Breast epithelium (tissue), 4 donors: Measurements from ENCODE around the gene DIS3L2. TPM values are rescaled to one million over a fixed set of nuclear protein-coding genes. Genes with fewer than 3 reads are reported as not detected.

ENCODE experiments used
- DNase-seq, 2 donors: peaks; one replicate each; pipeline ENCODE4 v3.0.0-alpha.2; 2019; ENCODE audit warnings: low spot score in 2 of 2
- H3K27ac ChIP-seq, 2 donors: fragments of 200-600 bp; sonication (generic) in 1 of 2; one replicate each; pipeline ENCODE4 v1.5.1; 2016 to 2019; ENCODE audit warnings: mild to moderate bottlenecking in 1 of 2
- H3K27me3 ChIP-seq, 2 donors: fragments of 200-600 bp; sonication (generic) in 1 of 2; one replicate each; pipeline versions ENCODE4 v1.5.1 to v1.6.0; 2017 to 2019; ENCODE audit warnings: control low read depth in 1 of 2, mild to moderate bottlenecking in 1 of 2
- H3K36me3 ChIP-seq: fragments of 200-600 bp; one replicate; pipeline ENCODE4 v1.5.1; 2019
- H3K4me1 ChIP-seq, 2 donors: fragments of 200-600 bp; sonication (generic); one replicate each; pipeline ENCODE4 v1.5.1; 2016 to 2019; ENCODE audit warnings: control low read depth in 1 of 2
- H3K4me3 ChIP-seq, 3 donors: fragments of 200-600 bp; sonication (generic); 1 replicate in 2 of 3; 2 replicates in 1 of 3; pipeline ENCODE4 v1.5.1; 2016 to 2019; ENCODE audit warnings: mild to moderate bottlenecking in 3 of 3, moderate library complexity in 2 of 3
- H3K9me3 ChIP-seq, 2 donors: fragments of 200-600 bp; sonication (generic) in 1 of 2; one replicate each; pipeline ENCODE4 v1.5.1; 2016 to 2019; ENCODE audit warnings: control low read depth in 1 of 2
- CTCF ChIP-seq, 3 donors: fragments of 450-650 bp; IDR thresholded peaks; one replicate each; pipeline ENCODE4 v1.5.1; 2016 to 2017; ENCODE audit warnings: antibody characterized with exemption in 3 of 3, mild to moderate bottlenecking in 3 of 3, moderate library complexity in 3 of 3
- POLR2A ChIP-seq: fragments of 450-650 bp; IDR thresholded peaks from one replicate; pipeline ENCODE4 v1.6.1; 2016; ENCODE audit warnings: antibody characterized with exemption, mild to moderate bottlenecking, moderate library complexity
- POLR2AphosphoS5 ChIP-seq, 3 donors: sonication (generic); formaldehyde crosslinking; IDR thresholded peaks; one replicate each; pipeline ENCODE4 v1.6.1; 2017; ENCODE audit warnings: antibody characterized with exemption in 3 of 3
- intact Hi-C: fragments of 100-400 bp; cut with DNase I; formaldehyde crosslinking; loops from one replicate; pipeline ENCODE4 v1.15.1; 2023; ENCODE audit warnings: low total_unique reads
- total RNA-seq, 3 donors: library from RNA; depleted of rRNA; stranded (reverse); fragments of >200 nt; gene quantifications; one replicate each; pipeline ENCODE4 v1.1.0, GENCODE V29; 2016

DIS3L2 gene
- total RNA-seq, 3 donors from 2014 or later = 19.2 to 38.9 (median 33.4) TPM

- Histone ChIP-seq H3K4me3 (no peak overlapping the region), H3K36me3 (no peaks in the 10 kb centered on the region), H3K4me1 (no peaks in the 10 kb centered on the region), H3K27me3 (no peaks in the 10 kb centered on the region), H3K9me3 (no peaks in the 10 kb centered on the region), H3K27ac (no peak overlapping the region)
- intact Hi-C loops = no loop called here
- no peak for TF ChIP-seq POLR2AphosphoS5 (IDR thresholded peaks at IDR 0.05)
- TF ChIP-seq POLR2A = no peak
- no peak for TF ChIP-seq CTCF (IDR thresholded peaks at IDR 0.05)
- no peak for DNase-seq
Observed at GRCh38 chr2:232299927-232300674, 338.6 kb downstream of the DIS3L2 start.

- TF ChIP-seq POLR2AphosphoS5 (IDR thresholded peaks at IDR 0.05) (no peak), CTCF (IDR thresholded peaks at IDR 0.05) (peak; percentile 8 to 38 (median 32))
- Histone ChIP-seq H3K27ac (peak overlapping the region; percentile 69 to 78), H3K4me1 (no peaks in the 10 kb centered on the region), H3K4me3 (no peak overlapping the region), H3K9me3 (no peaks in the 10 kb centered on the region), H3K27me3 (no peaks in the 10 kb centered on the region), H3K36me3 (no peaks in the 10 kb centered on the region)
- intact Hi-C loops = no loop called here
- no peak for DNase-seq
Observed at GRCh38 chr2:232300894-232301387, 339.4 kb downstream of the DIS3L2 start.

- no peaks in the 10 kb centered on the region for H3K36me3 ChIP-seq
- no peak for DNase-seq
- intact Hi-C loops = no loop called here
- H3K9me3 ChIP-seq = no peaks in the 10 kb centered on the region
- no peak overlapping the region for H3K4me3 ChIP-seq
- H3K4me1 ChIP-seq = peaks cover 0 to 2% of the 10 kb centered on the region in 2 donors
- H3K27ac ChIP-seq = no peak overlapping the region
- no peak for TF ChIP-seq POLR2A
- TF ChIP-seq CTCF (IDR thresholded peaks at IDR 0.05) = no peak
- no peak for TF ChIP-seq POLR2AphosphoS5 (IDR thresholded peaks at IDR 0.05)
- no peaks in the 10 kb centered on the region for H3K27me3 ChIP-seq
Observed at GRCh38 chr2:232304236-232304635, 342.7 kb downstream of the DIS3L2 start.

- TF ChIP-seq POLR2A = no peak
- no peak for TF ChIP-seq POLR2AphosphoS5 (IDR thresholded peaks at IDR 0.05)
- no peak for TF ChIP-seq CTCF (IDR thresholded peaks at IDR 0.05)
- no peaks in the 10 kb centered on the region for H3K36me3 ChIP-seq
Observed at GRCh38 chr2:232306741-232307305, 345.3 kb downstream of the DIS3L2 start.

GRCh38 chr2:232307854-232308253 is 346.3 kb downstream of the DIS3L2 start:
- Histone ChIP-seq H3K27me3 (no peaks in the 10 kb centered on the region), H3K4me1 (peaks cover 0 to 3% of the 10 kb centered on the region in 2 donors), H3K27ac (peak overlapping the region; percentile 48), H3K4me3 (no peak overlapping the region), H3K9me3 (no peaks in the 10 kb centered on the region), H3K36me3 (no peaks in the 10 kb centered on the region)
- TF ChIP-seq POLR2AphosphoS5 (IDR thresholded peaks at IDR 0.05) (no peak), POLR2A (no peak), CTCF (IDR thresholded peaks at IDR 0.05) (no peak)
- intact Hi-C loops = no loop called here
- DNase-seq = no peak

More at GRCh38 chr2:232306741-232307305, 345.3 kb downstream of the DIS3L2 start:
- no peak for DNase-seq
- Histone ChIP-seq H3K9me3 (no peaks in the 10 kb centered on the region), H3K27me3 (no peaks in the 10 kb centered on the region), H3K4me1 (peaks cover 0 to 3% of the 10 kb centered on the region in 2 donors), H3K4me3 (no peak overlapping the region), H3K27ac (no peak overlapping the region)
- intact Hi-C loops = no loop called here
